LNCaP clone FGC (cell line): ENCODE results near the gene TGFB1I1.

Experiments used
- DNase-seq: peaks from one replicate; pipeline ENCODE4 v3.0.0-alpha.2; 2011; ENCODE audit warnings: low read depth
- H3K4me3 ChIP-seq: 2 replicates; pipeline ENCODE4 v1.5.1; 2011; ENCODE audit warnings: mild to moderate bottlenecking, low read depth, low read length, control low read depth
- CTCF ChIP-seq: IDR thresholded peaks from 2 replicates; pipeline ENCODE4 v1.5.1; 2012; ENCODE audit warnings: mild to moderate bottlenecking; ENCODE audit not compliant: control insufficient read depth, insufficient read depth; ENCODE audit errors: extremely low read depth

Gene TGFB1I1

GRCh38 chr16:31485571-31485970, 13.6 kb downstream of the TGFB1I1 start:
- TF ChIP-seq CTCF: no peak
- DNase-seq: no peak

DNA sequence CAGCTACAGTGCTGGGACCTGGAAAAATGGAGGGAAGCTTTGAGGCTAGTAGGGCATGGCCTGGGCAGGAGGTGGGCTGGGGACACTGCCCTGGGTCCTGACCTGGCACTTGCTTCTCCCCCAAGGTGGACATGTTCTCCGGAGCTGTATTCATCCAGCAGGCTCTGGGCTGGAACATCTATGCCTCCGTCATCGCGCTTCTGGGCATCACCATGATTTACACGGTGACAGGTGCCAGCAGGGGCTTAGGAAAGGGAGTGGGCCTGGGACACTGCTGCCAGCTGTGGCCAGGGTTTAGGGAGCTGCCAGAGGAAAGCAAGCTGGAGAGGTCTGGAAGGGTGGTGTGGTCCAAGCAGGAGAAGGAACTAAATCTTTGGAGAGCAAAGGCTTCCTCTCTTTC, 14.1 kb downstream of the TGFB1I1 start:
- no peak for DNase-seq
- TF ChIP-seq CTCF: no peak
- no peak overlapping the region for H3K4me3 ChIP-seq

More at GRCh38 chr16:31485571-31485970, 13.6 kb downstream of the TGFB1I1 start:
- H3K4me3 ChIP-seq: no peak overlapping the region

- peak overlapping the region; percentile 49 for H3K4me3 ChIP-seq
- no peak for DNase-seq
- no peak for TF ChIP-seq CTCF
These were observed 15.2 kb downstream of the TGFB1I1 start for GRCh38 chr16:31487071-31487719.

- peak overlapping the region; percentile 49 for H3K4me3 ChIP-seq
- no peak for TF ChIP-seq CTCF
- no peak for DNase-seq
These were observed 15.9 kb downstream of the TGFB1I1 start for GRCh38 chr16:31487720-31488467.

DNA sequence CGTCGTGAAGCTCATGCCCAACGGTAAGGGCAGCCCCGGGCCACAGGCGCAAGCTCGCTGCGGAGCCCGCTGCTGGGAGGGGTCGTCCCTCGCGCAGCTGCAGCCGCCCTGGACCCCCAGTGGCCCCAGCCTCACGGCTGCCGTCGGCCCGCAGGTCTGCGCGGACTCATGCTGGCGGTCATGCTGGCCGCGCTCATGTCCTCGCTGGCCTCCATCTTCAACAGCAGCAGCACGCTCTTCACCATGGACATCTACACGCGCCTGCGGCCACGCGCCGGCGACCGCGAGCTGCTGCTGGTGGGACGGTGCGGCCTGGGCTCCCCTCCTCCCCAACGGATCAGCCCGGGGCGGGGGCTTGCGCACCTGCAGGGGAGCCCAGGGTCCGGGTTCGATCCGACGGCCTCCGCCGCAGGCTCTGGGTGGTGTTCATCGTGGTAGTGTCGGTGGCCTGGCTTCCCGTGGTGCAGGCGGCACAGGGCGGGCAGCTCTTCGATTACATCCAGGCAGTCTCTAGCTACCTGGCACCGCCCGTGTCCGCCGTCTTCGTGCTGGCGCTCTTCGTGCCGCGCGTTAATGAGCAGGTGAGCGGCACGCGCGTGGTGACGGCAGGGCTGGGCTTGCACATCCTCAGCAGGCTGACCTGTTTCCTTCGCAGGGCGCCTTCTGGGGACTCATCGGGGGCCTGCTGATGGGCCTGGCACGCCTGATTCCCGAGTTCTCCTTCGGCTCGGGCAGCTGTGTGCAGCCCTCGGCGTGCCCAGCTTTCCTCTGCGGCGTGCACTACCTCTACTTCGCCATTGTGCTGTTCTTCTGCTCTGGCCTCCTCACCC, 16.7 kb downstream of the TGFB1I1 start:
- no peak for DNase-seq
- peak overlapping the region; percentile 49 for H3K4me3 ChIP-seq
- TF ChIP-seq CTCF: no peak

DNA sequence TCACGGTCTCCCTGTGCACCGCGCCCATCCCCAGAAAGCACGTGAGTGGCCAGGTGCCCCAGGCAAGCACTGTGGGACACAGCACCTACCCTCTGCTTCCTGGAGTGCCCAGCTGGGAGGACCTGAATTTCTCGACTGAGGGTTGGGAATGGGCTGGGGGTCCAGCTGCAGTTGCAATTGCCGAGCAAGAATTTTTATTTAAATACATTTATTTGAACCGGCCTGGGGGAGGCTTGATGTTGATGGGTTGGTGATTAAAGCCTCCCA, 17.3 kb downstream of the TGFB1I1 start:
- DNase-seq: no peak
- no peak overlapping the region for H3K4me3 ChIP-seq
- TF ChIP-seq CTCF: no peak
